A549 (cell line): ENCODE results near the gene CD81. TPM values are rescaled to one million over a fixed set of nuclear protein-coding genes. Genes with fewer than 3 reads are reported as not detected.

Experiments used
- polyA plus RNA-seq, 4 experiments: library from polyadenylated mRNA; depleted of rRNA in 3 of 4; stranded (reverse); fragments of >200 nt; fragmentation: RNase III in 1 of 4; extraction: RNeasy Plus Mini Kit Qiagen cat#74134 plus additional on column Dnase treatment in 1 of 4; gene quantifications; 2 replicates in 3 of 4; 3 replicates in 1 of 4; pipeline ENCODE4 v1.2.3, GENCODE V29; 2011 to 2017
- small RNA-seq, 6 experiments: library from RNA; depleted of rRNA; stranded (forward); fragments of <200 nt; gene quantifications; one replicate each; pipeline ENCODE3, GENCODE V24; 2012

CD81 gene
- polyA plus RNA-seq, 2 of the 4 experiments (the other 2 are of a cell fraction) = 125 to 247 TPM

Small RNA genes within 50 kb of the gene (small RNA-seq; reads per million reads assigned to genes)
- gene RF00019 = 0 reads per million in 6 experiments

Other genes with a start within 250 kb of the CD81 start
- gene IGF2, start 237.9 kb upstream of the CD81 start, polyA plus RNA-seq (2011; rRNA removed) = 2.0 and 4.9 TPM in 2 replicates
- 1.1 to 4.2 TPM (median 2.9 TPM) in 3 replicates for gene IGF2, start 237.9 kb upstream of the CD81 start, polyA plus RNA-seq (2017; fragmentation: RNase III; extraction: RNeasy Plus Mini Kit Qiagen cat#74134 plus additional on column Dnase treatment)
- gene INS, start 216.1 kb upstream of the CD81 start, polyA plus RNA-seq (2011; rRNA removed) = not detected in 2 replicates
- not detected in 3 replicates for gene INS, start 216.1 kb upstream of the CD81 start, polyA plus RNA-seq (2017; fragmentation: RNase III; extraction: RNeasy Plus Mini Kit Qiagen cat#74134 plus additional on column Dnase treatment)
- gene TH, start 205.5 kb upstream of the CD81 start, polyA plus RNA-seq (2011; rRNA removed) = not detected in 2 replicates
- gene TH, start 205.5 kb upstream of the CD81 start, polyA plus RNA-seq (2017; fragmentation: RNase III; extraction: RNeasy Plus Mini Kit Qiagen cat#74134 plus additional on column Dnase treatment) = not detected in 3 replicates
- gene ASCL2, start 106.7 kb upstream of the CD81 start, polyA plus RNA-seq (2011; rRNA removed) = not detected in 2 replicates
- gene ASCL2, start 106.7 kb upstream of the CD81 start, polyA plus RNA-seq (2017; fragmentation: RNase III; extraction: RNeasy Plus Mini Kit Qiagen cat#74134 plus additional on column Dnase treatment) = not detected in 3 replicates
- gene C11orf21, start 75.4 kb upstream of the CD81 start, polyA plus RNA-seq (2011; rRNA removed) = not detected in 2 replicates
- not detected in 3 replicates for gene C11orf21, start 75.4 kb upstream of the CD81 start, polyA plus RNA-seq (2017; fragmentation: RNase III; extraction: RNeasy Plus Mini Kit Qiagen cat#74134 plus additional on column Dnase treatment)
- not detected in 2 replicates for gene TSPAN32, start 75.3 kb upstream of the CD81 start, polyA plus RNA-seq (2011; rRNA removed)
- gene TSPAN32, start 75.3 kb upstream of the CD81 start, polyA plus RNA-seq (2017; fragmentation: RNase III; extraction: RNeasy Plus Mini Kit Qiagen cat#74134 plus additional on column Dnase treatment) = not detected in 3 replicates
- 21.8 and 22.2 TPM in 2 replicates for gene TSSC4, start 23.4 kb downstream of the CD81 start, polyA plus RNA-seq (2011; rRNA removed)
- 45.1 to 45.8 TPM (median 45.5 TPM) in 3 replicates for gene TSSC4, start 23.4 kb downstream of the CD81 start, polyA plus RNA-seq (2017; fragmentation: RNase III; extraction: RNeasy Plus Mini Kit Qiagen cat#74134 plus additional on column Dnase treatment)
- gene TRPM5, start 67.2 kb downstream of the CD81 start, polyA plus RNA-seq (2011; rRNA removed) = not detected in 2 replicates
- gene TRPM5, start 67.2 kb downstream of the CD81 start, polyA plus RNA-seq (2017; fragmentation: RNase III; extraction: RNeasy Plus Mini Kit Qiagen cat#74134 plus additional on column Dnase treatment) = not detected in 3 replicates
- gene KCNQ1, start 67.7 kb downstream of the CD81 start, polyA plus RNA-seq (2011; rRNA removed) = 0.17 and 0.26 TPM in 2 replicates
- 0.12 to 0.14 TPM (median 0.13 TPM) in 3 replicates for gene KCNQ1, start 67.7 kb downstream of the CD81 start, polyA plus RNA-seq (2017; fragmentation: RNase III; extraction: RNeasy Plus Mini Kit Qiagen cat#74134 plus additional on column Dnase treatment)